ENCODE data around the gene CNOT1.
"Not testable (repeated sequence)": the region's sequence is repeated elsewhere in the genome, so short reads cannot be mapped to it uniquely, and the experiment has no call there.

The CNOT1 gene

DNA sequence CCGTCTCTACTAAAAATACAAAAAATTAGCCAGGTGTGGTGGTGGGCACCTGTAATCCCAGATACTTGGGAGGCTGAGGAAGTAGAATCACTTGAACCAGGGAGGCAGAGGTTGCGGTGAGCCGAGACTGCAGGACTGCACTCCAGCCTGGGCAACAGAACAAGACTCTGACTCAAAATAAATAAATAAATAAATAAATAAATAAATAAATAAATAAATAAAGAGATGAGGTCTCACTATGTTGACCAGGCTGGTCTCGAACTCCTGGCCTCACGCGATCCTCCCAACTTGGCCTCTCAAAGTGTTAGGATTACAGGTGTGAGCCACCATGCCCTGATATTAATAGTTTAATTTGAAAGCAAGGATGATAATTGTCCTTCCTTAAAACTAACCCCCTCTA lies 7.4 kb upstream of the CNOT1 start:
- DNase-seq = not testable (repeated sequence)

DNA sequence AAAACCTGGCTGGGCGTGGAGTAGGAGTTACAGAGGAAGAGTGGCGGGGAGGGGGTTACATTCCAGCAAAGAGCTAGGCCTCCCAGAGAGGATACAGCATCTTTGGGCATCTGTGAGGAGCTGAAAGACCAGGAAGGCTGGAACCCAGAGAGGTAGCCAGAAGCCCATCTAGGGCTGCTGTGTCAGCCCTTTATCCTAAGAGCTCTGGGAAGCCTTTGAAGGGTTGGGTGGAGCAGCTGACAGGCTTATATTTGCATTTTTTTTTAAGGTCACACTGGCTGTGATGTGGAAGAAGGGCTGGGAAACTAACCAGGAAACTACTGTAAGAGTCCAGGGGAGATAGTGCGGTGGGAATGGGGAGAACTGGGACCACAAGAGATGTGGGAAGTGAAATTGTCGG lies 6.8 kb upstream of the CNOT1 start:
- DNase-seq = no peak

DNA sequence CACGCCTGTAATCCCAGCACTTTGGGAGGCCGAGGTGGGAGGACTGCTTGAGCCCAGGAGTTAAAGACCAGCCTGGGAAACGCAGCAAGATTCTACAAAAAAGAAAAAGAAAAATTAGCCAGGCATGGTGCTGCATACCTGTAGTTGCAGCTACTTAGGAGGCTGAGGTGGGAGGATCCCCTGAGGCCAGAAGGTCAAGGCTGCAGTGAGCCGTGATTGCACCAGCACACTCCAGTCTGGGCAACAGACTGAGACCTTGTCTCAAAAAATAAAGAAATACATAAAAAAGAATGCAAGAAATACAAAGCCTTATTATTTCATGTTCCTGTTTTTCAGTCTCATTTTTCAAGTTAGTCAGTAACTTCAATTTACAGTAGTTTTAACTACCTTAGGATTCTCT lies 5.9 kb upstream of the CNOT1 start:
- no peak for DNase-seq

DNA sequence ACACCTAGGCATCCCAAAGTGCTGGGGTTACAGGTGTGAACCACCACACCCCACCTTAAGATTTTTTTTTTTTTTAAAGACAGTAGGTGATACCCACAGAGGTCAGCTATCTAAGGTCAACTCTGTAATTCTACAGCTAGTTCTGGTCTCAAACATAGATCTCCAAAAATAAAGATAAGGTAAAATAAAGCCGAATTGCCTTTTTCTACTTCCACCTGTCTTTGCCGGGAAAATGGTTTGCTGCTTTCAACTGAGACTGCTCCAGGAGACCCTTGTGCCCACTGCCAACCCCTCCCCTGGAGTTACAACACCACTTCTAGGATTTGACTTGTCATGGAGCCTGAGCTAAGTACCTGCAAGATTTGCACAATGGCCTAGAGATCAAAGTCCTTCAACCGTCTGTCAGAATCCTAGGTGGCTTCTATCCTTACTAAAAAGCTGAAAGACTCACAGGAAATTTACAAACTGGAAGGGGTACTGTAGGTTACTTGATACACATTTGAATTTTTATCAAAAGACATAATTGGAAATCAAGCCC lies 4.7 kb upstream of the CNOT1 start:
- no peak for DNase-seq

DNA sequence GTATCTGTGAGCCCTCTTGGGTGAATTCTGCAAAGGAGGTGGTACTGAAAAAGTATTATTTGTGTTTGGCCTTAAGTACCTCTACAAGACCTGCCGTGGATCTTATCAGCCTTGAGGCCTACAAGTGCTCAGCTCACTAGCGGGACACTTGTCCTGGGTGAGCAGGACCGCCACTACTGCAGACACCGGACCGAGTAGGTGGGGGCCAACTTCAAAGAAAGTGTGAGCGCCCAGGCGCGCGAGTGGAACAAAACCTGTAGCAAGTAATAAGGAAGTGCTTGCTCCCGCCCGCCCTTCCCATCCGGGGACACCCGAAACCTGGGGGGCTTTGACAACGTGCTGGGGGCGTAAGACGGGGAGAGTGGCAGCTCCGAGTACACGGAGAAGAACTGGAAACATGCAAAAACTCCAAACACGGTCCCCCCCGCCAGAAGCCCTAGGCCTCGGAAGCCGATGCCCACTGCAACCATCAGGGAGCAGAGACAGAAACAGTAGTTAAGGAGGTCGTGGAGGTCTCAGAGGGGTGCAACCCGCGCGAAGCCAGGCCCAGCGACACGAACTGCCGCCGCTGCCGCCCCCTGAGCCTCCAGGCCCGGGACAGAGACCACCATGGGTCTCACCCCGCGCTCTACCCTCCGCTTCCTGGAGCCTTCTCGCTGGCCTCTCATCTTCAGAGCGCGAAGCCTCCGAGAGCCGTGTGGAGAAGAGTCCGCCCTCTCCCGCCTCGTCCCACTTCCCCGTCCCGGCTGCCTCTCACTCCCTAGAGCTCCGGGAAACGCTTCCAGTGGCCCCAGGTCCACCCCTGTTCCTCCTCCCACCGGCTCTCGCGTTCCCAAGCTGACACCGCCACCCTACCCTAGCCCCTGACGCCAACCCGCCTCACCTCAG lies 537 bp downstream of the CNOT1 start:
- DNase-seq = no peak

DNA sequence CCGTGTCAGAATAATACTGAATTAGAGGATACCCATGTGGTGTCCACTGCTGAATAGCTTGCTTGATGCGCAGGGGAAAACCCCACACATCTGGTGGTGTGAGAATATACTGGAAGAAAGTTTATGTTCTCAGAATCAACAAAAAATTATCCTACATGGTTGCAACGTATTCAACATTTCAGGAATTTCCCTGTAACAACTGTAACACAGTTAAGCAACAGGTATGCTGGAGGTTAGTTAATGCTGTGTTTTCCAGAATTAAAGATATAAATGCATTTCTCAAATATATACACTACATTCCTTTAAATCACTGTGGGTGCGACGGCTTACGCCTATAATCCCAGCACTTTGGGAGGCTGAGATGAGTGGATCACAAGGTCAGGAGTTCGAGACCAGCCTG lies 5.4 kb downstream of the CNOT1 start:
- DNase-seq = no peak

DNA sequence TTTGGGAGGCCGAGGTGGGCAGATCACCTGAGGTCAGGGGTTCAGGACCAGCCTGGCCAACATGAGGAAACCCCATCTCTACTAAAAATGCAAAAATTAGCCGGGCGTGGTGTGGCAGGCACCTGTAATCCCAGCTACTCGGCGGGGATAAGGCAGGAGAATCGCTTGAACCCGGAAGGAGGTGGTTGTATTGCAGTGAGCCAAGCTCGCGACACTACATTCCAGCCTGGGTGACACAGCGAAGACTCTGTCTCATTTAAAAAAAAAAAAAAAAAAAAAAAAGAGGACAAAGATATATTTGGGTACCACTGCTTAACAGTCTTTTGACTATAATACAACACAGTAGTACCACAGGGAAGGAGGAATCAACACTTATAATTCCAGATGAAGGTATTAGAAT lies 9.2 kb downstream of the CNOT1 start:
- DNase-seq = no peak

DNA sequence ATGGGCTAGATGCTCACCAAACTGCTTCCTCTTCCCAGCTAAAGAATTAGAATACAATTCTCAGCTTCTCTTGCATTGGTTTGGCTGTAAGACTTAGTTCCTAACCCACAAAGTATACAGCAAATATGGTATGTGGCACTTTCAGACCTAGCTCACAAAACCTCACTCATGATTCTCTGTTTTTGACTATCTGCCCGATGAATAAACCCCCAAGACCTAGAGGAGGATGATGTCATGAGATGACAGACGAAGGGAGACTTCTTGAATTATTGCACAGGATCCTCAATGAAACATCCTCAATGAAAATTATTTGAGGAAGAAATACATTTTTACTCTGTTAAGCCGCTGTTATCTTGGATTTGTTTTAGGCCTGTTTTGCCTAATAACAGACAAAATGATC lies 14.3 kb downstream of the CNOT1 start:
- DNase-seq = no peak

DNA sequence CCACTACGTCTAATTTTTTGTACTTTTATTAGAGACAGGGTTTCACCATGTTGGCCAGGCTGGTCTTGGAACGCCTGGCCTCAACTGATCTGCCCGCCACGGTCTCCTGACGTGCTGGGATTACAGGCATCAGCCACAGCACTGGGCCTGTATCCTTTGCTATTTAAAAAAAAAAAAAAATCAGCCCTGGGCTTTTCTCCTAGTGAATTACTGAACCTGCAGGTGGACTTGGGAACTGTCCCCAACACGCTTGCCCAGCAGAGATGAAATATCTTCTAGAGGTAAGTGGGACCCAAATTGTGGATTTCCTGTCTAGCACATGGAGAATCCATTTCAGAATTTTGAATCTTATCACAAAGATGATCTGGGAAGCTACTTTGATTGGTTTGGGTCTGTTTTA lies 14.8 kb downstream of the CNOT1 start:
- no peak for DNase-seq

DNA sequence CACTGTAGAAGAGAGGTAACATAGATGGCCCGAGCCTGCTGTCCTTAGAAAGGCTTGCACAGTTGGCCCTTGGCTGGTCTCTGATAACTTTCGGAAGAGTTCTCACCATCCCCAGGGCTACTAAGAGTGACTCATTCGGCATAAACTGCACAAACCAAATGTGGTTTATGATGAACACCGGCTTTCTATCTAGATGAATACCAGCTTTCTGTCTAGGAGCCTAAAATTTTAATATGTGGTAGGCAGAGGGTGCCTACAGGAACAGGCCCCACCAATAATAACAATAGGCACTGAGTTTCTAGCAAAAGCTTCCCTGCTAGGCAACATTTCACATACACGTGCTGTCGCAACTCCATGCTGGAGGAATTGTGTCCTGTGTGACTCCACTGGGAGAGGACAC lies 15.4 kb downstream of the CNOT1 start:
- DNase-seq = no peak

DNA sequence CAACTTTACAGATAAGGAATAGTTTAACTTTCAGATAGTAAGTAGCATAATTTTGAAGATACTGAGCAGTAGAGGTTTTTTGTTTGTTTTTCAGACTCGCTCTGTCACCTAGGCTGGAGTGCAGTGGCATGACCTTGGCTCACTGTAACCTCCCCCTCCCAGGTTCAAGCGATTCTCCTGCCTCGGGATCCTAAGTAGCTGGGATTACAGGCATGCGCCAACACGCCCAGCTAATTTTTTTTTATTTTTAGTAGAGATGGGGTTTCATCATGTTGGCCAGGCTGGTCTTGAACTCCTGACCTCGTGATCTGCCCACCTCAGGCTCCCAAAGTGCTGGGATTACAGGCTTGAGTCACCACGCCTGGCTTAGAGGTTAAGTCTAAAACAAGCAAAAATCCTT lies 16.7 kb downstream of the CNOT1 start:
- not testable (repeated sequence) for DNase-seq

DNA sequence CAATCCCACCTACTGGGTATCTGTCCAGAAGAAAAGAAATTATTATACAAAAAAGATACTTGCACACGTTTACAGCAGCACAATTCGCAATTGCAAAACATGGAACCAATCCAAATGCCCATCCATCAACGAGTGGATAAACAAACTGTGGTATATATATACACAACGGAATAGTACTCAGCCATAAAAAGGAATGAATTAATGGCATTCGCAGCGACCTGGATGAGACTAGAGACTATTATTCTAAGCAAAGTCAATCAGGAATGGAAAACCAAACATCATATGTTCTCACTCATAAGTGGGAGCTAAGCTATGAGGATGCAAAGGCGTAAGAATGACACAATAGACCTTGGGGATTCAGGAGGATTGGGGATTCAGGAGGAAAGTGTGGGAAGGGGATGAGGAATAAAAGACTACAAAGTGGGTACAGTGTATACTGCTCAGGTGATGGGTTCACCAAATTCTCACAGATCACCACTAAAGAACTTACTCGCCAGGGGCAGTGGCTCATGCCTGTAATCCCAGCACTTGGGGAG lies 21.0 kb downstream of the CNOT1 start:
- DNase-seq = no peak

DNA sequence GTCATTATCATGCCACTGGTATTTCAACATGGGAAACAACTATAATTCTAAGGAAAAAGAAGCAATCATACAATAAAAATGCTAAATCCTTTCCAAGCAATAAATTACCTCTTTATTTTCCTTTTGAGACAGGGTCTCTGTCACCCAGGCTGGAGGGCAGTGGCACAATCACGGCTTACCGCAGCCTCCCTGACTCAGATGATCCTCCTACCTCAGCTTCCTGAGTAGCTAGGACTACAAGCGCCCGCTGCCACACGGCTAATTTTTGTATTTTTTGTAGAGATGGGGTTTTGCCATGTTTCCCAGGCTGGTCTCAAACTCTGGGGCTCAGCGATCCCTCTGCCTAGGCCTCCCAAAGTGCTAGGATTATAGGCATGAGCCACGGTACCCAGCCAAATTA lies 24.1 kb downstream of the CNOT1 start:
- no peak for DNase-seq

DNA sequence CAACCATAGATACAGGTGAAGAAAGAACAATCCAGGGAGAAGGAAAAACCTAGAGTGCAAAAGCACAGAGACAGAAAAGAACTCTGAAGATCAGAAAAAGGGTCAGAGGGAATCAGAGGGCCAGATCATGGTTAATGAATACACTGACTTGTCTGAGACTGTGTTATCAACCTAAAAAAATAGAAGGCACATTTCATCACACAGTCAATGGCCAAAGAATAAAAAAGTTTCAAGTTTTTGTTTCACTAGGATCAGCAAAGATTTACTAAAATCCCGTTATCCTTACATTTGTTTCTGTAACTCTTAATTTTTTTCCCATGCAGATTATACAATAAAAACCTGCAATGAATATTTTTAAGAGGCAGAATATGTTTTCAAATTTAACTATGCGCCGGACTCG lies 38.5 kb downstream of the CNOT1 start:
- no peak for DNase-seq

DNA sequence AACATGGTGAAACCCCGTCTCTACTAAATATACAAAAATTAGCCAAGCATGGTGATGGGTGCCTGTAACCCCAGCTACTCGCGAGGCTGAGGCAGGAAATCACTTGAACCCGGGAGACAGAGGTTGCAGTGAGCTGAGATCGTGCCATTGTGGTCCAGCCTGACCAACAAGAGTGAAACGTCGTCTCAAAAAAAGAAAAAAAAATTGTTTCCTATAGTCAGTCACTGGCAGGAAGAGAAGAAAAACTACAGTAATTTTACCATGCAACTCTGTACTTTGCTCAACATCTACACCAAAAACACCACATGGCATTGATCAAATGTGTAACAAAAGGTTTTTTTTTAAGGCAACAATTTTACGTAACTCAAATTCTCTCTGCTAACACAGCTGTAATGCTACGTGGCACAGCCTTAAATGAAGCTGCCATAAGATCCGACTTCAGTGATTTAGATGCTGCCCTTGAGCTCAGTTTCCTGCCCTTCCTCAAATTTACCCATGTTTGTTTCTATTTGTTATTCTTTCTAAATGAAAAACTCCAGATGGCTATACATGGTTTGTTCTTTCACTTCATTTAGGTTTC lies 40.2 kb downstream of the CNOT1 start:
- DNase-seq = no peak

DNA sequence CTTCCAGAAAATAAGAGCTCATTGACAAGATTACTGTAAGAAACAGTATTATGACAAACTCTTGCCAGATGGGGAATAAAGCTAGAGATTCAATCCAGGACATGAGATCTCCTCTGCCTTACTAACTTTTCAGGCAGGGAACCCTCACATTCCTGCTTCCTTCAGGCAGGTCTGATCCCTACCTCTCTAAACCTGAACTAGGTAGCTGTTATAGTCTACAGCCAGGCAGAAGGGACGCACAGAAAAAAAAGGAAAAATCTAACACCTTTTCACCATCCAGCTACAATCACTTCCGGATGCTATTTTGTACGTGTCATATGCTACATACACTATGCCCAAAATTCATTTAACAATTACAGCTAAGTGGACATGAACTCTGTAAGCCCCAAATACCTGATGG lies 41.2 kb downstream of the CNOT1 start:
- DNase-seq = no peak

DNA sequence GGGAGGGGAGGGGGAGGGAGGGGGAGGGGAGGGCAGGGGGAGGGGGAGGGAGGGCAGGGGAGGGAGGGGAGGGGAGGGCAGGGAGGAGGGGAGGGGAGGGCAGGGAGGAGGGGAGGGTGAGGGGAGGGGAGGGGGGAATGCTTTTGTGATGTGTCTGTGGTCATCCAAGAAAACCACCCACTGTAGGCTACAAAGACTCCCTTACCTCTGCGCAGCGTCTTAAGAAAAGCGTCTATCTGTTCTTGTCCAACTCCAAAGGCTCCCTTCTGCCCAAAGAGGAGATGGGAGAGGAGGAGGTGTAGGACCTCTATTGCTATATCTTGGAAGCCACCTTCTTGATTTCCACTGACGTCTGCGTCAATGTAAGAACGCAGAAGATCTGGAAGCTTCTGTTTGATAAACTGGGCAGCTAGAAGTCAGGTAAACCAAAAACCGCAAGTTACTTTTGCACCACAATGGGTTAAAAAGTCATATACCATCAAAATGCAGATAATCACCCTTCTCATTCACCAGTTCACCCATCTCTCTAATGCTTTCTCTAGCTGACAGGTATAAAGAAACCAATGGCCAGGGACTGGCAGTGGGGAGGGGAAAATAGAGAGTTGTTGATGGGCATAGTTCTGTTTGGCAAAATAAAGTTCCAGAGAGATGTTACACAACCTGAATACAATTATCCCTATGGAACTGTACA lies 43.1 kb downstream of the CNOT1 start:
- no peak for DNase-seq

DNA sequence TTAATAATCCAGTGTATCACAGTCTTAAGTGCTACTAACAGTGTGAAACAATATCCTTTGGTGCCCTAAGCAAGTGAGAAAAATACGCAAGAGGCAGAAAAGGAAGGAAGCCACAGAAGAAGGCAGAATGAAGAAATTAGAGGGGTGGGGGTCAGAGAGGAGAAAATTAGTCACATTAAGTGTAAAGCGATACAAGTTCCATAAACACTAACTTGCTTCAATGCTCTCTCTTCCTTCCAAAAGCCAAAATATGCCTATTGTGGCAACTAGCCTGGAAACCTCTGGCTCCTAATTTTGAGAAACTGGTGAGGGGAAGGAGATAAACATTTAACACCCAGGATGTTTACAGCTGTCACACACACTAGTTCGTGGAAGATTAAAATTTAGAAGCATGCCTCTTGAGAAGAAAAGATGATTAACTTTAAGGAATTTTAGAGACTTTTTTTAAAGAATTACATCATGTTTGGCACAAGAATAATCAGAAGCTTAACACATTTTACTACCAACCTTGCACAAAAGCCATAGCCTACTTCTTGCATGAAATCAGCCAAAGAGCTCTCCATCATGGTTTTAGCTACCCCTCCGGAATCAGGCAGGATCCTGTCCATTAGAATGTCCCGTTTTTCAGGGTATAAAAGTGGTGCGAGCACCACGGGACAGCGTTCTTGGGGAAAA lies 44.7 kb downstream of the CNOT1 start:
- no peak for DNase-seq

DNA sequence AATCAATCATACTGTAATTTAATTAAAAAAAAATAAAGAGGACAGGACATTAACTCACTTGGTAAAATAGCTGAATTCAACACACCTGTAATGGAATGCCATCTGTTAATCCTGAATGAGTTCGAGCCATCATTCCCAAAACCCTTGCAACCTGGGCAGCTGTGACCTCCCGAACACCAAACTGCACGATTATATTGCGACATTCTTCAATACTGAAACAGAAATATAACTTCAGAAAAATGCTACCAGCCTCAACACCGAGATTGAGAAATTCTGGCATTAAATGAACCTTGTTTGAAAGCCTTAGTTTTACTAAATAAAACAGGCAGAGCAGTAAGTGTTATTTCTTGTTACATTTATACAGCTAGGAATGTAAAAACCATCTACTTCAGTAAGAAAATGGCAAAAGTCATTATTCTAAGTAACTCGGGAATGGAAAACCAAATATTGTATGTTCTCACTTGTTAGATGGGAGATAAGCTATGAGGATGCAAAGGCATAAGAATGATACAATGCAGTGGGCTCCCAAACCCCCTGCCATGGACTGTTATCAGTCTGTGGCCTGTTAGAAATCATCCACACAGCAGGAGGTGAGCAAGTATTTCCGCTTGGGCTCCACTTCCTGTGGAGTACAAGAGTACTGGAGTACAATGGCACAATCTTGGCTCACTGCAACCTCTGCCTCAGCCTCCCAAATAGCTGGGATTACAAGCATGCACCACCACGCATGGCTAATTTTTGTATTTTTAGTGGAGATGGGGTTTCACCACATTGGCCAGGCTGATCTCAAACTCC lies 46.5 kb downstream of the CNOT1 start:
- DNase-seq = no peak

DNA sequence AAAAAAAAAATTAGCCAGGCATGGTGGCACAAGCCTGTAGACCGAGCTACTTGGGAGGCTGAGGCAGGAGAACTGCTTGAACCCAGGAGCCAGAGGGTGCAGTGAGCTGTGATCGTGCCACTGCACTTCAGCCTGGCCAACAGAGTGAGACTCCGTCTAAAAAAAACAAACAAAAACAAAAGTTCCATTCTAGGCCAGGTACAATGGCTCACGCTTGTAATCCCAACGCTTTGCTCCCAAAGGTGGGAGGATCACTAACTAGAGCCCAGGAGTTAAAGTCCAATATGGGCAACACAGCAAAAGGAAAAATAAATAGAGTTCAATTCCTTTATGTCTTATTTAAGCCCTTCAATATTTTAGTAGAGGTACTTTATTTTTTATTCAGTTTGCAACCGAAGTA lies 47.5 kb downstream of the CNOT1 start:
- DNase-seq = no peak

DNA sequence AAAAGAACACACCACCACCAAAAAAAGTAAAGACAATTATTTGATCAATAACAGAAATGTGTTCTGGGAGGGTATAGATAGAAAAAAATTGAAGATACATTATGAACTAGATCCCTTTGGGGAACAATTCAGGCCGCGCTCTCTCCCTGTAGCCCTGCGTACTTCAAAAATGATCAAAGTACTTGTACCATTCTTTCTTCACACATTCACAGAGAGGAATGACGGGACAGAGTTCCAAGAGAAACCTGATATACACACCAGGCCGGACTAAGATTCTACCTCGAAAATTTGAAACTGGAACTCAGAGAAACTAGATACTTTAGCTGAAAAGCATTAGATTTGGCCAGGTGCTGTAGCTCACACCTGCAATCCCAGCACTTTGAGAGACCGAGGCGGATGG lies 50.0 kb downstream of the CNOT1 start:
- no peak for DNase-seq

DNA sequence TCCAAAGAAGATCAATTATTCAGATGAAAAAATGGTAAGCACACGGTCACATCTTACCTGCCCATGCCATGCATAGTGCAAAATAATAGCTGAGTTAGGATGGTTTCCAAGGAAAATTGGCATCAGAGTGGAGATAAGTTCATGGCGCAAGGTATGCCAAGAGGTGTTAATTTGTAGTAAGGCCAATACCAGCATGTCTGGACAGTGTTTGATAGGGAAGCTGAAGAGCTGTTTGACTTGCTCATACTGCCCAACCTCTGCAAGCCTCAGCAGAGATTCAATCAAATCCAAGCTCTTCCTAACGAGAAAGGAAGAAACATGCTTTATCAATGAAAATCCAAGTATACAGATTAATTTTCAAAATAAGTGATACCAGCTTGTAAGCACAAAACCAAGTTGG lies 51.0 kb downstream of the CNOT1 start:
- DNase-seq = no peak
